ENCODE measurements around the gene SPATA16. TPM values are rescaled to one million over a fixed set of nuclear protein-coding genes. Genes with fewer than 3 reads are reported as not detected.

SPATA16 gene
- total and polyA plus RNA-seq, 2 donors (not counting 3 experiments of a cell fraction or from before 2014, with no cell fraction given) = not detected

GRCh38 chr3:172840463-172840862, 300.6 kb downstream of the SPATA16 start:
- Histone ChIP-seq H3K9me3 (replicated peaks; ENCODE audit: control insufficient read depth, insufficient read depth, low read length) (no peaks in the 10 kb centered on the region), H4K20me1 (replicated peaks; ENCODE audit: control insufficient read depth, extremely low read depth, insufficient read depth, low read length) (no peaks in the 10 kb centered on the region), H2AFZ (ENCODE audit: low read depth, low read length) (no peak overlapping the region), H3K9me1 (replicated peaks; ENCODE audit: control insufficient read depth, extremely low read depth, insufficient read depth, low read length) (no peaks in the 10 kb centered on the region), H3K9ac (replicated peaks; ENCODE audit: extremely low read depth, insufficient read depth, low read length) (no peak overlapping the region), H3K4me2 (ENCODE audit: insufficient read depth, low read length) (no peak overlapping the region), H3K27ac (ENCODE audit: insufficient read depth, low read depth, low read length) (no peak overlapping the region), H3K4me1 (ENCODE audit: control insufficient read depth, extremely low read depth, insufficient read depth, low read length) (no peaks in the 10 kb centered on the region), H3K27me3 (ENCODE audit: control insufficient read depth in 2 of 2, insufficient read depth in 2 of 2, low read length in 2 of 2) (no peaks in the 10 kb centered on the region), H3K36me3 (ENCODE audit: control insufficient read depth in 2 of 2, extremely low read depth in 1 of 2, insufficient read depth in 2 of 2, low read length in 2 of 2) (no peaks in the 10 kb centered on the region), H3K4me3 (replicated peaks in 1 of 3; ENCODE audit: insufficient read depth in 1 of 3, low read depth in 1 of 3, low read length in 3 of 3) (no peak overlapping the region), H3K79me2 (ENCODE audit: control insufficient read depth, insufficient read depth, low read length) (no peaks in the 10 kb centered on the region)
- CTCF ChIA-PET = interaction anchor here (1.4 kb wide), 1 partner anchor 206 kb away, joined by 4 read pairs; no protein-coding TSS in a partner anchor
- no TSS peak for BruUV-seq (replicated peaks)
- POLR2A ChIA-PET = no interaction called here
- DNase-seq (ENCODE audit: low read depth, low spot score) (no peak), FAIRE-seq (no peak)
- TF ChIP-seq EZH2 (IDR thresholded peaks at IDR 0.05; ENCODE audit: borderline replicate concordance, low read depth, low read length, severe bottlenecking) = no peak
- TF ChIP-seq POLR2AphosphoS5 (IDR thresholded peaks at IDR 0.05; ENCODE audit: insufficient read depth, low read depth, low read length) = no peak
- intact Hi-C loops (cut with micrococcal nuclease) = no loop called here
- dilution Hi-C loops (cut with MboI; ENCODE audit: extremely low pct_ligation_motif_present, low sequenced_read_pairs) = no loop called here

GRCh38 chr3:172839679-172840078, 301.4 kb downstream of the SPATA16 start:
- dilution Hi-C loops (cut with MboI; ENCODE audit: extremely low pct_ligation_motif_present, low sequenced_read_pairs) (no loop called here), intact Hi-C loops (cut with micrococcal nuclease) (loop anchor here (5.0 kb wide), 1 partner anchor 78 kb away; no protein-coding TSS in a partner anchor)
- H3K9me1 ChIP-seq (replicated peaks; ENCODE audit: control insufficient read depth, extremely low read depth, insufficient read depth, low read length) = no peaks in the 10 kb centered on the region
- no peak overlapping the region for H3K4me3 ChIP-seq (replicated peaks in 1 of 3; ENCODE audit: insufficient read depth in 1 of 3, low read depth in 1 of 3, low read length in 3 of 3)
- no peaks in the 10 kb centered on the region for H4K20me1 ChIP-seq (replicated peaks; ENCODE audit: control insufficient read depth, extremely low read depth, insufficient read depth, low read length)
- POLR2A ChIA-PET = no interaction called here
- H3K9ac ChIP-seq (replicated peaks; ENCODE audit: extremely low read depth, insufficient read depth, low read length) = no peak overlapping the region
- no peaks in the 10 kb centered on the region for H3K79me2 ChIP-seq (ENCODE audit: control insufficient read depth, insufficient read depth, low read length)
- no peak for DNase-seq (ENCODE audit: low read depth, low spot score)
- FAIRE-seq = no peak
- no peak overlapping the region for H3K27ac ChIP-seq (ENCODE audit: insufficient read depth, low read depth, low read length)
- H3K9me3 ChIP-seq (replicated peaks; ENCODE audit: control insufficient read depth, insufficient read depth, low read length) = no peaks in the 10 kb centered on the region
- H3K36me3 ChIP-seq (ENCODE audit: control insufficient read depth in 2 of 2, extremely low read depth in 1 of 2, insufficient read depth in 2 of 2, low read length in 2 of 2) = no peaks in the 10 kb centered on the region
- CTCF ChIA-PET = interaction anchor here (1.4 kb wide), 1 partner anchor 207 kb away, joined by 4 read pairs; no protein-coding TSS in a partner anchor
- H2AFZ ChIP-seq (ENCODE audit: low read depth, low read length) = no peak overlapping the region
- no peak overlapping the region for H3K4me2 ChIP-seq (ENCODE audit: insufficient read depth, low read length)
- no peaks in the 10 kb centered on the region for H3K27me3 ChIP-seq (ENCODE audit: control insufficient read depth in 2 of 2, insufficient read depth in 2 of 2, low read length in 2 of 2)
- no peaks in the 10 kb centered on the region for H3K4me1 ChIP-seq (ENCODE audit: control insufficient read depth, extremely low read depth, insufficient read depth, low read length)
- BruUV-seq (replicated peaks) = no TSS peak
- TF ChIP-seq CTCF (IDR thresholded peaks at IDR 0.05; ENCODE audit: extremely low read depth in 1 of 2, insufficient read depth in 1 of 2, low read depth in 1 of 2, low read length in 2 of 2) (no peak), POLR2AphosphoS5 (IDR thresholded peaks at IDR 0.05; ENCODE audit: insufficient read depth, low read depth, low read length) (no peak), FOS (IDR thresholded peaks at IDR 0.05; ENCODE audit: borderline replicate concordance, insufficient read depth, low read length) (no peak), MYC (IDR thresholded peaks at IDR 0.05; ENCODE audit: low read depth, low read length) (no peak), MAX (IDR thresholded peaks at IDR 0.05; ENCODE audit: insufficient read depth, insufficient read length) (no peak), POLR2A (IDR thresholded peaks at IDR 0.05; ENCODE audit: low read depth, low read length) (no peak), GATA2 (IDR thresholded peaks at IDR 0.05; ENCODE audit: insufficient read depth, insufficient read length, low read depth, low read length) (no peak), JUN (IDR thresholded peaks at IDR 0.05; ENCODE audit: borderline replicate concordance, insufficient read depth, insufficient read length, low read depth) (no peak), EZH2 (IDR thresholded peaks at IDR 0.05; ENCODE audit: borderline replicate concordance, low read depth, low read length, severe bottlenecking) (no peak)
